SK-N-MC (cell line): Measurements from ENCODE around the gene CATSPERZ.

Experiments
- EZH2 ChIP-seq: fragments of 200-600 bp; sonication (generic); IDR thresholded peaks from one replicate; pipeline ENCODE4 v1.6.1; 2017; ENCODE audit warnings: antibody characterized with exemption
- POLR2AphosphoS5 ChIP-seq: IDR thresholded peaks from 2 replicates; pipeline ENCODE4 v1.6.1; 2012; ENCODE audit warnings: mild to moderate bottlenecking, low read depth, low read length, borderline replicate concordance

DNA sequence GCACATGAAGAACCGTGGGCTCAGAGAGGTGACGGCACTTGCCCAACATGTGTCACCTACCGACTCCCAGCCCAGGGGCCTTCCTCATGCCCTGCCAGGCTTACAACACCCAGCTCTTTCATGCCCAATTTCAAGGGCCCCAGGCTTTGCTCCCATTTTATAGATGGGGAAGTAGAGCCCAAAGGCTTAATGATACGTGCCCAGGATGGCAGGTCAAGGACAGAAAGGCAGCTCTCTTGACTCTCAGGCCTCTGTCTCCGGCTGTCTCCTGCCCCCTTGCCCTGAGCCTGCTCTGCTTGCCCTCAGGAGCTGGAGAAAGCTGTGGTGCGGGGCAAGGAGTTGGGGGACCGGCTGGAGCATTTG is 48.8 kb downstream of the CATSPERZ start:
- TF ChIP-seq POLR2AphosphoS5 (no peak), EZH2 (no peak)
